ENCODE results near the gene CRADD.
"Not testable (repeated sequence)": the region's sequence is repeated elsewhere in the genome, so short reads cannot be mapped to it uniquely, and the experiment has no call there.

Gene CRADD

GRCh38 chr12:93879476-93880421 lies 202.6 kb downstream of the CRADD start:
- peak; percentile 52 for DNase-seq (ENCODE audit: low read depth)
- in situ Hi-C loops (cut with HindIII; ENCODE audit: low sequenced_read_pairs) = no loop called here
- H3K4me3 ChIP-seq (ENCODE audit: low read depth, low read length) = no peak overlapping the region
- no peak for TF ChIP-seq CTCF (IDR thresholded peaks at IDR 0.05; ENCODE audit: low read depth, low read length, missing control alignments)

DNA sequence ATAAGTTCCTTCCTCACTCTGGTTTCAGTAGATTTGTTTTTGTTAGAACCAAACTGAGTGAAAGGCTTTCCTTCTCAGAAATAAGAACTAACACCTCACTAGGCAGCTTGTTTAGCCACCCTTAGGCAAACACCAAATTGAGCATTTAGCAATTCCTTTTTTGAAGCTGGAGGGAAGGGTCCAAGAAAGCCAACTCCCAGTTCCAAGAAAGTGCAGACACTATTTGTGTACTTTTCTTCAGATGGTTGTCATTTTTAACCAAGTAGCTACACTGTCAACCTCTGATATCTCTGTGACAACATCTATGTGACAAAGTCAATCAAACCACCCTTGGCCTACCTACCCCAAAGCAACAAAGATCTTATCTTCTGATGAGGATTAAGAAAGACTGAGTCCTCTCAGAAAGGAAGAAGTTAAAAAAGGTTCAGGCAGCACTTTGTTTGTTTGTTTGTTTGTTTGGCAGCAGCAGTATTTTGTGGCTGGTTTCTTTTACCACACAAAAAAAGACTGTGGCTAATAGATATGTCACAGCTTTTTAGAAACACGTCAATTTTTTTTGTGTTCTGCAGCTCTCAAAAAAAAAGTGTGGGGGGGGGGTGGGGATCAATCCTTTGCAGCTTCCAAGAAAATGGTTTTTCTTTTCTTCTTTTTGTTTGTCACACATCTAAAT lies 203.8 kb downstream of the CRADD start:
- in situ Hi-C loops (cut with HindIII; ENCODE audit: low sequenced_read_pairs) = no loop called here
- DNase-seq (ENCODE audit: low read depth) = no peak
- H3K4me3 ChIP-seq (ENCODE audit: low read depth, low read length) = no peak overlapping the region

DNA sequence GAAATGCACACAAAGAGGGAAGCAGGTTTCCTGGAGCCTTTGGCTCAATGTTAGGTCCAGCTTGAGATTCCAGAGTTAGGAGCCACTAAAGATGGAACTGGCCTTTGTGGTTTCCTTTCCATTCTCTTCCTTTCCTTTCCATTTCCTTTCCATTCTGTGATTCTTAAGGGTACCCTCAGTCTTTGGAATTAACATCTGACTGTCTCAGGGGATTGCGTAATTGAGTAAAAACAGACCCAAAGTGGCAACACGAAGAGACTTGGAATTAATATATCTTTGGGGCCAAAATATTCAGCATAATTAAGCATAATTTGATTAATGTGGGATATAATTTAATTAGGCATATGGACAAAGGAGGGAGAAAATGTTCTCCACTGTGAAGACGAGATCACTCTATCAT lies 205.6 kb downstream of the CRADD start:
- H3K4me3 ChIP-seq (ENCODE audit: low read depth, low read length) = no peak overlapping the region
- no peak for DNase-seq (ENCODE audit: low read depth)
- no peak for TF ChIP-seq CTCF (IDR thresholded peaks at IDR 0.05; ENCODE audit: low read depth, low read length, missing control alignments)
- in situ Hi-C loops (cut with HindIII; ENCODE audit: low sequenced_read_pairs) = no loop called here

More for the DNA sequence above, 203.8 kb downstream of the CRADD start:
- no peak for TF ChIP-seq CTCF (IDR thresholded peaks at IDR 0.05; ENCODE audit: low read depth, low read length, missing control alignments)

DNA sequence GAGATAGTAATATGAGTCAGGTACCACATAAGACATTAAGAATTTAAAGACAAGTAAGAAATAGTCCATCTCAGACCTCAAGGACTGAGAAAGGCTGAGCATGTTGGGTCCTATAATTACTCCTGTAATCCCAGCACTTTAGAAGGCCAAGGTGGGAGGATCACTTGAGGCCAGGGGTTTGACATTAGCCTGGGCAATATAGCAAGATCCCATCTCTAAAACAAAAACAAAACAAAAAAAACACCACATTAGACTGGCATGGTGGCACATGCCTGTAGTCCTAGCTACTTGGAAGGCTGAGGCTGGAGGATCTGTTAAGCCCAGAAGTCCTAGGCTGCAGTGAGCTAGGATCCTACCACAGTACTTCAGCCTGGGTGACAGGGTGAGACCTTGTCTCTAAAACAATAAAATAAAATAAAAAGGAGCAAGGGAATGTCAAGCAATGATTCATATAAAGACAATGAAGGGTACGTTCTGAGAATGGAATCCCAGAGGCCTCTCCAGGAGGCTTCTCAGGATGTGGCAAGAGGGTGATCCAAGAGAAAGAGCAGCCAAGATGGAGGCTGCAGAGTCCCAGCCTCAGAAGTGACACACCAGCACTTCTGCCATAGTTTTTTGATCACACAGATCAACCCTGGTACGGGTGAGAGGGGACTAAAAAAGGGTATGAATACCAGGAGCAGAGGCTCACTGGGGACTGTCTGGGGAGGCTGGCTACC lies 206.4 kb downstream of the CRADD start:
- H3K4me3 ChIP-seq (ENCODE audit: low read depth, low read length) = no peak overlapping the region
- no peak for TF ChIP-seq CTCF (IDR thresholded peaks at IDR 0.05; ENCODE audit: low read depth, low read length, missing control alignments)
- in situ Hi-C loops (cut with HindIII; ENCODE audit: low sequenced_read_pairs) = no loop called here
- no peak for DNase-seq (ENCODE audit: low read depth)

GRCh38 chr12:93884794-93885460 lies 207.8 kb downstream of the CRADD start:
- H3K4me3 ChIP-seq (ENCODE audit: low read depth, low read length) = no peak overlapping the region

GRCh38 chr12:93885973-93886532 lies 208.9 kb downstream of the CRADD start:
- in situ Hi-C loops (cut with HindIII; ENCODE audit: low sequenced_read_pairs); H3K4me3 ChIP-seq (ENCODE audit: low read depth, low read length); DNase-seq (ENCODE audit: low read depth): not testable (repeated sequence)

More at GRCh38 chr12:93884794-93885460, 207.8 kb downstream of the CRADD start:
- TF ChIP-seq CTCF (IDR thresholded peaks at IDR 0.05; ENCODE audit: low read depth, low read length, missing control alignments) = no peak
- in situ Hi-C loops (cut with HindIII; ENCODE audit: low sequenced_read_pairs) = no loop called here
- no peak for DNase-seq (ENCODE audit: low read depth)

Data from astrocyte of the cerebellum (primary cell).